GM03348 (cell line): ENCODE results near the gene SYT6.

Experiments
- DNase-seq: peaks from one replicate; pipeline ENCODE4 v3.0.0; 2012; ENCODE audit warnings: low spot score

Gene SYT6

GRCh38 chr1:114092186-114093062 lies 61.2 kb downstream of the SYT6 start:
- no peak for DNase-seq

GRCh38 chr1:114091711-114092110 lies 62.0 kb downstream of the SYT6 start:
- DNase-seq, result no peak

- DNase-seq, result no peak
These were observed 62.7 kb downstream of the SYT6 start for GRCh38 chr1:114090738-114091505.

- DNase-seq, result no peak
These were observed 64.0 kb downstream of the SYT6 start for GRCh38 chr1:114089502-114090138.

- no peak for DNase-seq
These were observed 65.0 kb downstream of the SYT6 start for GRCh38 chr1:114088392-114089299.

- no peak for DNase-seq
These were observed 66.2 kb downstream of the SYT6 start for GRCh38 chr1:114087495-114087894.

- DNase-seq, result no peak
These were observed 66.9 kb downstream of the SYT6 start for GRCh38 chr1:114086601-114087368.

GRCh38 chr1:114082867-114083585 lies 70.6 kb downstream of the SYT6 start:
- DNase-seq, result no peak

- DNase-seq, result no peak
These were observed 71.4 kb downstream of the SYT6 start for GRCh38 chr1:114082304-114082630.

GRCh38 chr1:114081437-114082303 lies 72.0 kb downstream of the SYT6 start:
- DNase-seq, result no peak

- no peak for DNase-seq
These were observed 72.9 kb downstream of the SYT6 start for GRCh38 chr1:114080511-114081436.

GRCh38 chr1:114079596-114080190 lies 74.0 kb downstream of the SYT6 start:
- DNase-seq, result no peak

GRCh38 chr1:114078116-114078515 lies 75.6 kb downstream of the SYT6 start:
- no peak for DNase-seq

- DNase-seq, result no peak
These were observed 76.5 kb downstream of the SYT6 start for GRCh38 chr1:114077188-114077587.

GRCh38 chr1:114076308-114076707 lies 77.4 kb downstream of the SYT6 start:
- no peak for DNase-seq

GRCh38 chr1:114075546-114076242 lies 78.0 kb downstream of the SYT6 start:
- no peak for DNase-seq

GRCh38 chr1:114075105-114075504 lies 78.6 kb downstream of the SYT6 start:
- no peak for DNase-seq
